AG04450 (cell line): Measurements from ENCODE around the gene AMFR. TPM values are rescaled to one million over a fixed set of nuclear protein-coding genes. Genes with fewer than 3 reads are reported as not detected.

Source experiments
- CTCF ChIA-PET: fragments of 300-600, 350-600 bp; formaldehyde crosslinking; extraction: SDS; loops from one replicate; lab custom pipeline; 2022; ENCODE audit warnings: antibody characterized with exemption, inconsistent platforms; lab: Charles Lee
- POLR2A ChIA-PET: fragments of 350-600 bp; formaldehyde crosslinking; extraction: SDS; loops from one replicate; lab custom pipeline; 2021; ENCODE audit warnings: antibody characterized with exemption, inconsistent platforms; lab: Yijun Ruan, JAX
- DNase-seq: peaks from one replicate; pipeline ENCODE4 v3.0.0-alpha.2; 2011; ENCODE audit warnings: low read depth, low spot score
- H3K27ac ChIP-seq: one replicate; pipeline ENCODE4 v1.5.1; 2012; ENCODE audit warnings: low read depth, low read length, control low read depth
- H3K27me3 ChIP-seq: one replicate; pipeline ENCODE4 v1.6.0; 2012; ENCODE audit warnings: low read length; ENCODE audit not compliant: control insufficient read depth, insufficient read depth
- H3K4me3 ChIP-seq: 2 replicates; pipeline ENCODE4 v1.5.1; 2011; ENCODE audit warnings: mild to moderate bottlenecking, low read depth, low read length, control low read depth
- H3K9me3 ChIP-seq: 2 replicates; pipeline ENCODE4 v1.5.1; 2012; ENCODE audit warnings: low read length; ENCODE audit not compliant: control insufficient read depth, insufficient read depth
- polyA plus RNA-seq: library from polyadenylated mRNA; depleted of rRNA; stranded (reverse); fragments of >200 nt; gene quantifications from 2 replicates; pipeline ENCODE4 v1.2.3, GENCODE V29; 2011
- TF ChIP-seq, protein P1 (sequence below): IDR thresholded peaks from 2 replicates; pipeline ENCODE4 v1.5.1; 2011; ENCODE audit warnings: low read depth, low read length, control low read depth, inconsistent platforms

Gene AMFR
- polyA plus RNA-seq, 1 experiment: 77.9 TPM

DNA sequence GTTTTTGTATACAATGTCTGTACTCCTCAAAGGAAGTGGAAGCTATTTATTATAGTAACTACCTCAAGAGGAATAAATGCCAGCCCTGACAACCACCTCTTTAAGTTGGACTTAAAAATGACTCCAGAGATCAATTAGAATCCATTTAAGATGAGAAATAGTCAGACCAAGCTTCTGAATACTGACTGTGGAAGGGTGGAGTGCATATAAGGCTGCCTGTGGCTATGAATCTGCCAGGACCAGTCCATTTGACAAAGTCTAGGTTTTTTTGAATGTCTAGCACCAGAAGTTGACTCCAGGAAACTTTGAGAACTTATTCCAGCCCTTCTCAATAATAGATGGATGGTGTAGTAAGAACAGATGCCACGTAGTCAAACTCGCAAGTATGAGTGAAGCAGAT lies 41.0 kb upstream of the AMFR start:
- DNase-seq: no peak
- TF ChIP-seq, protein P1, sequence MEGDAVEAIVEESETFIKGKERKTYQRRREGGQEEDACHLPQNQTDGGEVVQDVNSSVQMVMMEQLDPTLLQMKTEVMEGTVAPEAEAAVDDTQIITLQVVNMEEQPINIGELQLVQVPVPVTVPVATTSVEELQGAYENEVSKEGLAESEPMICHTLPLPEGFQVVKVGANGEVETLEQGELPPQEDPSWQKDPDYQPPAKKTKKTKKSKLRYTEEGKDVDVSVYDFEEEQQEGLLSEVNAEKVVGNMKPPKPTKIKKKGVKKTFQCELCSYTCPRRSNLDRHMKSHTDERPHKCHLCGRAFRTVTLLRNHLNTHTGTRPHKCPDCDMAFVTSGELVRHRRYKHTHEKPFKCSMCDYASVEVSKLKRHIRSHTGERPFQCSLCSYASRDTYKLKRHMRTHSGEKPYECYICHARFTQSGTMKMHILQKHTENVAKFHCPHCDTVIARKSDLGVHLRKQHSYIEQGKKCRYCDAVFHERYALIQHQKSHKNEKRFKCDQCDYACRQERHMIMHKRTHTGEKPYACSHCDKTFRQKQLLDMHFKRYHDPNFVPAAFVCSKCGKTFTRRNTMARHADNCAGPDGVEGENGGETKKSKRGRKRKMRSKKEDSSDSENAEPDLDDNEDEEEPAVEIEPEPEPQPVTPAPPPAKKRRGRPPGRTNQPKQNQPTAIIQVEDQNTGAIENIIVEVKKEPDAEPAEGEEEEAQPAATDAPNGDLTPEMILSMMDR: no peak
- POLR2A ChIA-PET: no interaction called here
- no peak overlapping the region for H3K4me3 ChIP-seq
- H3K27ac ChIP-seq: no peak overlapping the region
- CTCF ChIA-PET: interaction anchor here (0.5 to 1.1 kb wide), 2 partner anchors 236 to 240 kb away, joined by 3 to 4 read pairs; no protein-coding TSS in a partner anchor
- no peaks in the 10 kb centered on the region for H3K27me3 ChIP-seq
- H3K9me3 ChIP-seq: no peaks in the 10 kb centered on the region

DNA sequence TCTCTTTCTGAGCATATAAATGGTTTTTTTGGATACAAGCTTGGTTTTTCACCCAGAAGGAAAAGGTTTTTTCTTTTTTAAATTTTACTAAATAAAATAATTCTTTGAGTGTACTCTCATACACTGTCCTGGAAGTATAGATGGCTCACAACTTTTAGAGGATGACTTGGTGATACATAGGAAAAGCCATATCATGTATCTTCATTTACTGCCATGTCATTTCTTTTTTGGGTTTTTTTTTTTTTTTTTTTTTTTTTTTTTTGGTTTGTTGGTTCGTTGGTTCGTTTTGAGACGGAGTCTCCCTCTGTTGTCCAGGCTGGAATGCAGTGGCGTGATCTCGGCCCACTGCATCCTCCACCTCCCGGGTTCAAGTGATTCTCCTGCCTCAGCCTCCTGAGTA lies 37.8 kb upstream of the AMFR start:
- no peak for DNase-seq
- H3K4me3 ChIP-seq: no peak overlapping the region
- TF ChIP-seq, protein P1: no peak
- POLR2A ChIA-PET: interaction anchor here (0.7 kb wide), 1 partner anchor 16 kb away, joined by 3 read pairs; no protein-coding TSS in a partner anchor
- no peak overlapping the region for H3K27ac ChIP-seq
- H3K9me3 ChIP-seq: no peaks in the 10 kb centered on the region
- H3K27me3 ChIP-seq: no peaks in the 10 kb centered on the region
- CTCF ChIA-PET: no interaction called here

DNA sequence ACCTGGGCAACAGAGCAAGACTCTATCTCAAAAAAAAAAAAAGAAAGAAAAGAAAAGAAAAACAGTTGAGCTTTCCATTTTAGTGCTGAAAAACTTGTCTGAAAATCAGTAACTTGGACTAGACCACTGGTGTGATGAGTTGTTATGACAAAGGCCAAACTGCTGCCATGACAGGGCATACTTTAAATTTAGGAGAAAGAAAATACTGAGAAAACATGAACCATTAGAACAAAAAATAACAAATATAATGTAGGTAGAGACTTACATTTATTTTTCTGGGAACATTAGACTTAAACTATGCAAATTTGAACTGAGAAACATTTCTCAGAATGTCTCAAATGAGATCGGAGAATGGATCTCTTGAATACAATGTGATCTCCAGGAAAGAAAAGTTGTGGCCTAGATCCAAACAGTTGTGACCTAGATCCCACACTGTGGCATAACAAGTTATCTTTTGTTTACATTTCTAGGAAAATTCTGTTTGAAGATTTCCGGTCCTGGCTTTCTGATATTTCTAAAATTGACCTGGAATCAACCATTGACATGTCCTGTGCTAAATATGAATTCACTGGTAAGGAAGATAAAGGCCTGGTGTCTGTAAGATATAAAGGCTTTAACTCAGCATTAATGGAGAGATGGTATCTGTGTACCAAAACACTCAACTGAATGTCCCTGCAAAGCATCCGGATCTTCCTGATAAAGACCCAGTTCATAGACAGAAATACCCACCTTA lies 36.9 kb upstream of the AMFR start:
- no peak overlapping the region for H3K27ac ChIP-seq
- no peak overlapping the region for H3K4me3 ChIP-seq
- no peaks in the 10 kb centered on the region for H3K27me3 ChIP-seq
- no peak for DNase-seq
- TF ChIP-seq, protein P1: no peak
- ChIA-PET CTCF (no interaction called here), POLR2A (no interaction called here)
- H3K9me3 ChIP-seq: no peaks in the 10 kb centered on the region

DNA sequence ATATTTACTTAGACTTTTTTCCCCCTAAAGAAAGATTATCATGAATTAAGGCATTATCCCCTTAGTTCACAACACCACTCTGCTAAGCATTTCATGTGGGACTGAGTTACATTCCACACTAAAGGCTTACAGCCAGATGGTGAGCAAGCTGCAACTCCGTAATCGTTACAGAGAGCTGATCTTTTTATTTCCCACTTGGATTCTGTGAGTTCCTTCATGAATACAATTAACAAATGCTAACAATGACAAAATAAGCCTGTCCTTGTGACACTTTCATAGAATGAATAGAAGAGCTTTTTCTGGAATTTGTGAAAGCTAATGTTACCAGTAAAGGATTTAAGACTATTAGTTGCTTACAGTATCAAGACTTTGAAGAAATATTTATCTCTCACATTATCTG lies 34.8 kb upstream of the AMFR start:
- no peak overlapping the region for H3K4me3 ChIP-seq
- H3K9me3 ChIP-seq: no peaks in the 10 kb centered on the region
- no peak for DNase-seq
- CTCF ChIA-PET: interaction anchor here (0.8 kb wide), 1 partner anchor 242 kb away, joined by 3 read pairs; no protein-coding TSS in a partner anchor
- TF ChIP-seq, protein P1: no peak
- H3K27me3 ChIP-seq: no peaks in the 10 kb centered on the region
- H3K27ac ChIP-seq: no peak overlapping the region
- POLR2A ChIA-PET: interaction anchor here (0.9 kb wide), 1 partner anchor 9 kb away, joined by 4 read pairs; the partner anchor contains the start of genes NUDT21 and OGFOD1

DNA sequence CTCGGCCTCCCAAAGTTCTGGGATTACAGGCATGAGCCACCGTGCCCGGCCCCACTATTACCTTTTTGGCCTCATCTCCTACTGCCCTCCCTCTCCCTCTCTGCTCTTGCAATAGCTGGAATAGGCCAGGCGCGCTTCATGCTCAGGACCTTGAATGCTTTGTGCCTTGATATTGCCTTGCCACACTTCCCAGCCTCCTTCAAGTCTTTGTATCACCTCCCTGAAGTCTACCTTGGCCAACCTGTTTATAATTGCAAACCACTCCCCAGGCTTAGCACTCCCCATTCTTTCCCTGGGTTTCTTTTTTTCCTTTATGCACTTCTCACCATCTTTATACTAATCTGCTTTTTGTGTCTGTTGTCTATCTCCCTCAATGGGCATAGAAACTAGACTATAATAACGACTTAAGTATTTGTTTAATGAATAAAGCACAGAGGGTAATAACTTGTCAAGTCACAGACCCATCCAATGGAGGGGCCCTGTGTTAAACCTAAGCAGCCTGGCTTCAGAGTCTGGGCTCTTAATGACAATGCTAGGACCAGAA lies 32.7 kb upstream of the AMFR start:
- H3K4me3 ChIP-seq: no peak overlapping the region
- ChIA-PET POLR2A (no interaction called here), CTCF (no interaction called here)
- no peak for DNase-seq
- H3K27ac ChIP-seq: no peak overlapping the region
- no peaks in the 10 kb centered on the region for H3K27me3 ChIP-seq
- no peaks in the 10 kb centered on the region for H3K9me3 ChIP-seq
- TF ChIP-seq, protein P1: no peak
